Measurements from ENCODE around the gene ZNF383. TPM values are rescaled to one million over a fixed set of nuclear protein-coding genes. Genes with fewer than 3 reads are reported as not detected.

Gene ZNF383
- total RNA-seq, 1 donor from 2014 or later, result 11.0 TPM

Other genes starting within 250 kb of the ZNF383 start
- gene ZNF420, start 139.8 kb upstream of the ZNF383 start, total RNA-seq, result 13.6 to 15.6 TPM (median 15.0 TPM) in 3 replicates
- gene ZNF585A, start 45.5 kb upstream of the ZNF383 start, total RNA-seq, result 11.5 to 13.1 TPM (median 12.5 TPM) in 3 replicates
- 16.8 to 22.5 TPM (median 18.1 TPM) in 3 replicates for gene ZNF585B, start 7.7 kb upstream of the ZNF383 start, total RNA-seq
- 8.5 to 9.4 TPM (median 8.6 TPM) in 3 replicates for gene ZNF527, start 152.9 kb downstream of the ZNF383 start, total RNA-seq
- gene ZNF569, start 249.2 kb downstream of the ZNF383 start, total RNA-seq, result 5.4 to 5.8 TPM (median 5.5 TPM) in 3 replicates